Left colon (tissue), 2 donors: ENCODE measurements around the gene SLC35E2B. TPM values are rescaled to one million over a fixed set of nuclear protein-coding genes. Genes with fewer than 3 reads are reported as not detected.
"Not testable (repeated sequence)": the region's sequence is repeated elsewhere in the genome, so short reads cannot be mapped to it uniquely, and the experiment has no call there.

ENCODE experiments used
- ATAC-seq: fragments of 200-7000 bp; cut with Tn5 transposase; one replicate; pipeline ENCODE4 v1.9.1; 2020; ENCODE audit warnings: mild to moderate bottlenecking, moderate library complexity
- DNase-seq, 2 donors: peaks; one replicate each; pipeline ENCODE4 v3.0.0-alpha.2; 2020
- intact Hi-C, 2 donors: fragments of 100-400 bp; cut with DNase I in 1 of 2; cut with micrococcal nuclease in 1 of 2; formaldehyde crosslinking; loops; one replicate each; pipeline versions ENCODE4 v1.11.2 to v1.14.0; 2022; cut with DNase I, micrococcal nuclease
- total RNA-seq, 2 donors: library from RNA; stranded (reverse); fragmentation: NEBNext Ultra II Directional; extraction: Animal tissue kit (Norgen Biotek cat#: 25700); gene quantifications; one replicate each; pipeline ENCODE4 v1.2.1, GENCODE V29; 2021
- donor health status: DM: no; HTN: no; CAD: no.
- donor health status: DM: yes; HTN: yes; CAD: no.

SLC35E2B gene
- total RNA-seq, 2 donors from 2014 or later, result 39.0 to 57.0 TPM

DNA sequence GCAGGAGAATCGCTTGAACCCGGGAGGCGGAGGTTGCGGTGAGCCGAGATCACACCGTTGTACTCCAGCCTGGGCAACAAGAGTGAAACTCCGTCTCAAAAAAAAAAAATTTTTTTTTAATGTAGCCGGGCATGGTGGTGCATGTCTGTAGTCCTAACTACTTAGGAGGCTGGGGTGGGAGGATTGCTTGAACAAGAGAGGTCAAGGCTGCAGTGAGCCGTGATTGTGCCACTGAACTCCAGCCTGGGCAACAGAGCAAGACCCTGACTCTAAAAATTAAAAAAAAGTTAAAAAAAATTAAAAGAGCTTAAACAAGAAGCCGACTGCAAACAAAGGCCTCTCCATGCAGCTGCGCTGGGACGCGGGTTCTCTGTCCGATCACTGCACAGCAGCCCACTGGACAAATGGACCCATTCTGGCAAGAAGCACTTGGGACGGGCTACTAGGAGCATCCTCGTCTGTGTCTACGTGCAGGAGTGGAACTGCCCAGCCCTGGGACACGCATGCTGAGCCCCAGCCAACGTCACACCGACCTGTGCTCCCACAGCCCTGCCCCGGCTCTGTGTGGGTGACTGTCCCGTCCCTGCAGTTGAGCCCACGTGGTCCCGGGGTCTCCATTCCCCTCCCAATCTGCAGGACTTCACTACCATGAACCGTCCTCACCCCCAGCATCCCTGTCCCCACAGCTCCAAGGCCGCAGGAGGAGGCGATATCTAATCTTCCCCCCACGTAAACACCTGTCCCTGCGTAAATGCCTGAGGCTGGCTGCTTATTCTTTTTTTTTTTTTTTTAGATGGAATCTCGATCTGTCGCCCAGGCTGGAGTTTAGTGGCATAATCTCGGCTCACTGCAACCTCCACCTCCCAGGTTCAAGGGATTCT lies 12.3 kb downstream of the SLC35E2B start:
- DNase-seq (peak in 1 of 2 donors; percentile 24), ATAC-seq (no peak)
- intact Hi-C loops, result no loop called here

DNA sequence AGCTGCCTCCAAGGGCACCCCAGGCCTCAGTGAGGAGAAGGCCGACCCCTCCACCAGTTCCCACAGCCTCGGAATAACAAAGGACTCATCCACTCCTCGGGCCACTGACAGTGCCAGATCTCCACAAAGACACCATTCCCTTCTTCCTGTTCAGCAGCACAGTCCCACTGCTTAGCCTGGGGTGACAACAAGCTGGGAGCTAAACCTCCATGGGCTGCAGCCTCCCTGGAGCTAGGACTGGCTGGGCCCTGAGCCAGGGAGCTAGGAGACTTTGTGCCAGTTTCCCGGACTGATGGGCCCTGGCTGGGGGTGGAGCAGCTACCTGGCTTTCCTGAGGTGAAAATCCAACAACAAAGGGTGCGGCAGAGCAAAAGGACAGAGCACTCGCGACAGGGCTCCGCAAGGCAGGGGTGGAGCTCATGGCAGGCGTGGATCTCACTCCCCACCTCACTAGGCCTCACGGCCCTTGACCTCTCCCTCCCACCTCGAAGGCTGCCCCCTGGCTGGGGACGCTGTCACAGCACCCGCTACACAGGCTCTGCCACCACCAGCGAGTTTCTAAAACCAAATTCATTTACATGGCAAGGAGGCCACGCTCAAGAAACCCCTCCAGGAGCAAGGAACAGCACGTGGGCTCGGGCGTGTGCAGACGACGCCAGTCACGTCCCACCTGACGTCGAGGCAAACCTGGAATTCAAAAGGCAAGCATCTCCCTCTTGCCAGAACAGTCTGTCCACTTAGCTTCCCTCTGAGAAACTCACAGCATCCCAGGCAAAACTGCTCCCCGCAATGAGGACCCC lies 13.8 kb downstream of the SLC35E2B start:
- DNase-seq (peak; percentile 87 to 91), ATAC-seq (peak; percentile 92)
- intact Hi-C loops, result no loop called here

DNA sequence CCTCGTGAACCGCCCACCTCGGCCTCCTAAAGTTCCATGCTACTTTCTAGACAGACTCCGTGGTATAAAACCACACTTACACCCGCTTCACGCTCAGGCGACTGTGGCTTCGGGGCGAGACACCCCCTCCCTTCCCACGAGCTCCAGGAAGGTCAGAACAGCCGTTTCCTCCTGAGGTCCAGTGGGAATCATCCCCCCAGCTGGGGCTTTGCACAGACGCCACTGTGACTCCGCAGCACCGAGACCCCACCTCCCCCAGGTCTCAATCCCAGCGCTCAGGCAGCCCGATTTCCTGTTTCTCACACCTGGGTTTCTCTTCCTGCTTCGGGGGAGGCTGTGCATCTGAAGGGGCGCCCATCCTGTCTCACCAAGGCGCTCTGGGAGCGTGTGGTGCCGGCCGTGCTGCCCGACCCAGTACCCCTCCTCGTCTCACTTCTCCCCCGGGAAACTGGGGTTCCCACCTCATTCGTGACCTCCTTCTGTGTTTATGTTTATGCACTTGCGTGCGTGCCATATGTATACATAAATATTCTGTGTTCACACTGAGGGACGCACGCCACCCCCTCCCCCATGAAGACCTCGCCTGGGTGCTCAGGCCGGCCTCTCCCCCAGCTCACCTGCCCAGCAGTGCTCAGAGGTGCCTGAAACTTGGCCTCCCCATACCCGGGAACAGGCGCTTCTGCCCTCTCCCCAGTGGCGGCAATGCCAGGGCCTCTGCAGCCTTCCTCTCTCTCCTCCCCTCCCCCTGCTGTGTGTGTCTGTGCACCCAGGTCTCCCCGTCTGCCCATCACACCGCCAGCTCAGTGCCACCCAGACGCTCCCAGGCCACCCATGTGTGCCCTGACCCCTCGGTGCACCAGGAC lies 14.6 kb downstream of the SLC35E2B start:
- ATAC-seq (peak; percentile 46), DNase-seq (peak; percentile 38 to 41)
- intact Hi-C loops, result no loop called here

DNA sequence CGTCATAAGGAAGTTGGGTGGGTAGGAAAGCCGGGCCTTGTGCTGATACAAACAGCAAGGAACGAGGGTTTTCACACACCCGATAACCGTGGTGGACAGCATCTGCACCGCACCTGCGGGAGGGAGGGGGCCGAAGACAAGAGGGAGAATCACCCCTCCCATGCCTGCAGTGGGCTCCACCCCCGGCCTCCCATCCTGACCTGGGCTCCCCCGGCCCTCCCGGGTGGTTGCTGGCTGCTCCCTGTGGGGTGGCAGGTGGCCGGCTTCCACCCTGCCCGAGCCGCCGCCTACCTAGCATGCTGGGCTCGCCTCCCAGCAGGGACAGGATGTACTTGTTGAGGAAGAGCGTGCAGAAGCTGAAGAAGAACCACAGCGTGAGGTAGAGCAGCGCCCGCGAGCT lies 16.5 kb downstream of the SLC35E2B start:
- ATAC-seq, intact Hi-C loops: not testable (repeated sequence)
- DNase-seq, result peak in 1 of 2 donors; percentile 1

DNA sequence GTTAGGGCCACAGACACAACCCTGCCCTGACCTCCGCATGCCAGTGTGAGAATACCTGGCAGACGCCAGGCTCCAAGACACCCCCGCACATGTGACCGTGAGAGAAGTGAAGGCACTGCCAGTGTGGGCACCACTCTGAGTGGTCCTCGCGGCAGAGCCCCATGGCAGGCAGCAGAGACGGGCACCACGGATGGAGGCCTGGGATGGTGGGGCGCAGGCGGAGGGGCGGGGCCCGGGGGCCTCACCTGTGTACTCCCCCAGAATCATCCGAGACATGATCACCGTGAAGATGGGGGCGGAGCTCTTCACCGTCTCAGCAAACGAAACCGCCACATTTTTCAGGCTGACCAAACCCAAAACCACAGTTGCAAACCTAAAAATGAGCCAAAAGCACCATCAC lies 17.4 kb downstream of the SLC35E2B start:
- DNase-seq, ATAC-seq, intact Hi-C loops: not testable (repeated sequence)

DNA sequence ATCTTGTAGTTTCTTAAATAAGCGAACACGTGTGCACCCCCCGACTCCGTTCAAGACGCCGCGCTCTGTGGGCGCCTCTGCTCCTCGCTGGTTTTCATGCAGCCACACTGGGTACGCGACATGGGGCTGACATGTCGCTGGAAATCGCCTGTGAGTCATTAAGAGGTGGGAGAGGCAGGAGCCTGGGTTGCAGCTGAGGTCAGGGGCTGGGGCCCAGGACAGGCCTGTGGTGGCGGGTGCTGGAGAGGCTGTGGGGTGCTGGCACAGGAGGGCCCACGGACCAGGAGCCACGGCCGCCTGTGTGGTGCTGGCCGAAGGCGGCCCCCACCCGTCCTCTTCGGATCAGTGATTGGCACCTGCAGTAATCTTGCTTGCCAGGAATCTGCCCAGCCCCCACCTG lies 17.8 kb downstream of the SLC35E2B start:
- ATAC-seq, intact Hi-C loops, DNase-seq: not testable (repeated sequence)

DNA sequence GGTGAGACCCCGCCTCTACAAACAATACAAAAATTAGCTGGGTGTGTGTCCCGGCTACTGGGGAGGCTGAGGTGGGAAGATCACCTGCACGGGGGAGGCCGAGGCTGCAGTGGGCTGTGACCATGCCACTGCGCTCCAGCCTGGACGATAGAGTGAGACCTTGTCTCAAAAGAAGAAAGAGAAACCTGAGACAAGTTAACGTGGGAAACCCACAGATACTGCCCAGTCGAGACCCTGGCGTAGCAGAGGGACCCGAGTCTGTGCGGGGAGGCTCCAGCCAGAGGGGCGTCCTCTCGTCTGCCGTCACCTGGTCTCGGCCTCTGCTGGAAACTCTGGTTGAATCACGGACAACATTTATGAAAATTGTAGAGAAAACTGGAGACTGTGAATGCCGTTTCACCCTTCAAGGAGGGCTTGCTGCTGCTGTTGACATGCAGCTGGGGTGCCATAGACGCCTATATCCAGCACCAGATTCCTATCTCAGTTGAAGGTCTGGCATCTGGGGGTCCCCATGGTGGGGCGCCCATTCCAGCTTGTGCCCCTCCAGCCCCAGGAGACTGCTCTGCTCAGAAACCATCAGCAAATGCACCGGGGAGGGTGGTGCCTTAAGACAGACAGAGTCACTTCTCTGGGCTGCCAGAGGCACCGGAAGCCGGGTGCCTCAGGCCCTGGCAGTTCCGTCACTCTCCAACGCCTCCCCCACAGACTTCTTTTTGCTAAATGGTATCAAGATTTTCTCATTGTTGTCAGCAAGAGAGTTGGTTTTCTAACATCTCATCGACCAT lies 20.2 kb downstream of the SLC35E2B start:
- DNase-seq, result peak in 1 of 2 donors; percentile 11

DNA sequence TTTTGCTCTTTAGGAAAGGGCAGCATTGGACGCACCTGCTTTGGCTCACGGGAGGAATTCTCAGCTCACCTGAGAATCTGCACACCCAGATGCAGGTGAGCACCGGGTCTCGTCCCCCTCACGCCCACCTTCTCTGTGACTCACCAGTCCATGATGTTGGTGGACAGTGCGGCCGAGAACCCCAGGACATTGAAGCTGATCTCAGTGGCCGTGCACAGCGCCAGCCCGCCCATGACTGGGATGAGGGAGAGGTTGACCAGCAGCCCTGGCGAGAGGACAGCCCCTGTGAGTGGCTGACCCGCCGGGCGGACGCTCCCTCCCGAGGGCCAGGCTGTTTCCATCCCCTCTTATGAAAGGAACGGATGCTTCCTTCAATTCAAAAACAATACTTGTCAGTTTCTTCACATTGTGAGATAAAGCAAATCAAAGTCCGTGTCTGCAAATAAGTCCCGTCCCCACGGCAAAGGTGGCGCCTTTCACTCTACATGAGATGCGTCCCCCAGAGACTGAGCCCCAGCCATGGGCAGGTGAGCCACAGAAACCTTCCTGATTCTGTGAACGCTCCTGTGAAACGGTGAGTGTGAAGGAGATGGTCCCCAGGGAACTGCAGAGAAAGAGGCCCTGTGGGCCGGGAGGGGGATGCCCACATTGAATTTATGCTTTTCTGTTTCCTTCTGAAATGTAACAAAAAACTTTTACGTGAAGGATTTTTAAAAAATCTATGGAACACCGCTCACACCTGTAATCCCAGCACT lies 21.1 kb downstream of the SLC35E2B start:
- intact Hi-C loops, result no loop called here
- ATAC-seq (no peak), DNase-seq (peak in 1 of 2 donors; percentile 19)

More for the DNA sequence above, 20.2 kb downstream of the SLC35E2B start:
- intact Hi-C loops, result no loop called here
- ATAC-seq, result no peak

DNA sequence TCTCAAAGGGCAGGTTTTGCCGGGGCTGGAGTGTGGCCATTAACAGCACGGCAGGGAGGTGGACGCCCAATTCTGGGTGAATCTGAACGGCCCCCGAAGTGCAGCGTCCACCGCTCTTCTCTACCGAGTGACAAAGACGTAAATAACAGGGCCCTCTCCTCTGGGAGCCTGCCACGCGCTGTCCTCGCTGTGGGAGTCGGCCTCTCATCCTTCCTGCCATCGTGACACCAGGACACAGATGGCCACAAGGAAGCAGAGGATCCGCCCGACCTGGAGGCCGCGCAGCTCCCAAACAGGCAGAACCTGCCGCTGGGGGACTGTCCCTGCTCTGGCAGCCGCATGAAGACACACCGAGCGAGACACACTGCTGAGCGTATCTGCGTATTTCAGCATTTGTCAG lies 21.7 kb downstream of the SLC35E2B start:
- intact Hi-C loops, result no loop called here
- DNase-seq, result peak in 1 of 2 donors; percentile 19
- no peak for ATAC-seq

DNA sequence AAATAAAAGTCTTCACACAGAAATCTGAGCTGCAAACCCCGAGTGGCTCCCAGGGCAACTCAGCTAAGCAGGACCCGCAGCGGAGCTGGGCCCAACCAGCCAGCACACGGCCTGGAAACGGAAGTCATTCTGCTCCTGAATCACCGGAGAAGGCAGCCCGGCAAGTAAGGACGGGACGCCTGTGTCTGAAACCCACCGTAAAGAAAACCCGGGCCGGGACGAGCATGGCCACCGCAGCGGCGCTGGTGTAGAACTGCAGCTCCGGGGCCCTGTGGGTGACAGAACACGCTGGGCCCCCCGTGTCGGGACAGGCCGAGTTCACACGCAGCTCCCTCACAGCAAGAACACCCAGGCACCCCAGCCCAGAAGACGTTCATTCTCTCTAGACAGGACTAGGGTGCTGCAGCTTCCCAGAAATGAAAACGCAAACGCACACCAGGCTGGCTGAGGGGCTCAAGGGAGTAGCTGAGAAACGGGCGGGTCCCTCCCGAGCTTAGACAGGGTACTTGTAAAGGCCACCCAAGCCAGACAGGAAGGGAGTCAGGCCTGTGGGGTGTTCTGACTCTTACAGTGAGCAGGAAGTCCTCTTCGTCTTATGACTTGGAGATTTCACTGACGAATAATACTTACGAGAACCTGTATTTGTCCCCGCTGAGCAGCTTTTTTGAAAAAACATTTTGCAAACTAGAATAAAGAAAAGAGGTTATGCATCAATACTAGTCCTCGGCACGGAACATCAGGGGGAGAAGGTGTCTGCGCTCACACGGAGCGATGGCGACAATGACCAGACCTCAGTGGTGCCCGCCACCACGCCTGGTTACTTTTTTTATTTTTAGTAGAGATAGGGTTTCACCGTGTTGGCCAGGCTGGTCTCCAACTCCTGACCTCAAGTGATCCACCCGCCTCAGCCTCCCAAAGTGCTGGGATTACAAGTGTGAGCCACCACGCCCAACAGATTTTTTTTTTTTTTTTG lies 22.8 kb downstream of the SLC35E2B start:
- DNase-seq (peak in 1 of 2 donors; percentile 19), ATAC-seq (no peak)
- intact Hi-C loops, result loop anchor here in 1 of 2 donors (5.0 kb wide), 1 partner anchor 58 kb away; no protein-coding TSS in a partner anchor

DNA sequence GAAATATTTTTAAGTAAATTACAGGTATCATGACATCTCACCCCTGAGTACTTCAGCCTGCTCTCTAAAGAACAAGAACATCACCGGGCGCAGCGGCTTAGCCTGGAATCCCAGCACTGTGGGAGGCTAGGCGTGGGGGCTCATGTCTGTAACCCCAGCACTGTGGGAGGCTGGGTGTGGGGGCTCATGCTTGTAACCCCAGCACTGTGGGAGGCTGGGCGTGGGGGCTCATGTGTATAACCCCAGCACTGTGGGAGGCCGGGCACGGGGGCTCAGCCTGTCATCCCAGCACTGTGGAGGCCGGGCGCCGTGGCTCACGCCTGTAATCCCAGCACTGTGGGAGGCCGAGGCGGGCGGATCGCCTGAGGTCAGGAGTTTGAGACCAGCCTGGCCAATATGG lies 26.1 kb downstream of the SLC35E2B start:
- DNase-seq, result peak in 1 of 2 donors; percentile 16
- no peak for ATAC-seq
- intact Hi-C loops, result loop anchor here in 1 of 2 donors (5.0 kb wide), 1 partner anchor 61 kb away; no protein-coding TSS in a partner anchor

DNA sequence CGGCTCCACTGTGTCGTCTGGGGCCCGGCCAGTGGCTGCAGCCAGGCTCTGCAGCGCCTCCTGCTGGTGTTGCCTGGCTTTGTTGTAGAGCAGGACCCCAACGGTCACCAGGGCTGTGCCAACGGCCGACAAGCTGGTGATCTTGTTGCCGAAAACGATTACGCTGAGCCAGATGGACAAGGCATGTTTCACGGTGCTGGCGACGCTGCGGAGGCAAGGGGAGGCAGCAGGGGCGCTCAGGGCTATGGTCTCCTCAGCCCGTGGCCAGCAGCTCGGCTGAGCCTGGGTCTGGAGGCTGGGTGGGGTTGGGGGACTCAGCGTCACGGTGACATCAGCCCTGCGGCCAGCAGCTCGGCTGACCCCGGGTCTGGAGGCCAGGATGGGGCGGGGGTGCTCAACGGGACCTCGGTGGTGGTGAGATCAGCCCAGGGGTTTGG lies 26.8 kb downstream of the SLC35E2B start:
- peak in 1 of 2 donors; percentile 22 for DNase-seq

DNA sequence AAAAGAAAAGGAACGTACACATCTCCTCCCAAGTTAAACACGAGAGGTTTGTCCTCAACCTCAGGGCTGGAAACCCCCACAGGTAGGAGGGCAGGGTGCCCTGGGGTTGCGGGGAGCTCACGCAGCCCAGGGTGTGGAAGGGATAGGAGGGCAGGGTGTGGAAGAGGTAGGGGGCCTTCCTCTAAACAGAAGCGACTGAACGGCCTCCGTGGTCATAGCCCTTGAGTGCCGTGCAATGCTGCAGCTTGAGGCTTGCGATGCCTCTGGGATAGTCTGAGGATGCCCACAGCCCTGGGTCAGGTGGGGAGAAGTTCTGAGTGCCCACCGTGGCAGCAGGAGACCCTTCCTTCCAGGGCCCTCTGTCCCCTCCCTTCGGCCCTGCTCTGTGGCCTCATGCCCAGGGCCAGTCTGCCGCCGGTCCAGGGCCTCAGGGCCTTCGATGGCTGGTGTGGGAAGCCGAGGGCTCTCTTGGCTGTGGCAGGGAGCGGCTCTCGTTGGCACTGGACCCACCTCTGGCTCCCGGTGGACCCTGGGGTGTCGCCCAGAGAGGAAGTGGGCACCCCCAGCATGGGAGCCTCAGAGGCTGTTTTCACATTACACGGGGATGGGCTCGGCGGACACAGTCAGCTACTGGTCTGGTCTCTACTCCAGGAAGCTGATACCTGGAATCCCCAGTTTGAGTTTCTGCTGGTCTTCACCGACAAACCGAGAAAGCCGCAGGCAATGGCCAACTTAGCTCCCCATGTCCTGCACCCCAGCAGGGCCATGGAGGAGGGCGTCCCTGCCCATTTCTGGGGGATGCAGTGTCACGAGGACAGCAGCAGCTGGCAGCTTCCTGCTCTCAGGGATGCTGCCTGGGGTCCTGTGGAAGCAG lies 27.4 kb downstream of the SLC35E2B start:
- DNase-seq (peak in 1 of 2 donors; percentile 22), ATAC-seq (peak; percentile 3)
- intact Hi-C loops, result loop anchor here in 1 of 2 donors (5.0 kb wide), 1 partner anchor 62 kb away; no protein-coding TSS in a partner anchor

More for the DNA sequence above, 26.8 kb downstream of the SLC35E2B start:
- no peak for ATAC-seq
- intact Hi-C loops, result loop anchor here in 1 of 2 donors (5.0 kb wide), 1 partner anchor 61 kb away; no protein-coding TSS in a partner anchor

DNA sequence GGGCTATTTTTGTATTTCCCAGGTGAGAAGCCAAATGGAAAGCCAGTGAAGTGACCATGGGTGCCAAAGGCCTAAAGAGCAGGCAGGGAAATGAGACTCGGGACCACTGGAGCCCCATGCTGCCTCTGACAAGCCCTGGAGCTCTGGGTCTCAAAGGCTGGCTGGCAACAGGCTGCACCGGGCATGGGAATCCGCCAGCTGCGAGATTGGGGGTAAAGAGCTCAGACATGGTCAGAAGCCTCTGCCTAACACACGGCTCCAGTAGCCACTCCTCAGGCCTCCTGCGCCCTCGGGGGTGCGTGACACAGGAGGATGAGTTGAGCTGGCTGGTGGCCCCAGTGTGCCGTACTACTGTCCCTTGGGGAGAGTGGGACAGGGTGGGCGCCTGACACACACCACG lies 28.3 kb downstream of the SLC35E2B start:
- DNase-seq, intact Hi-C loops, ATAC-seq: not testable (repeated sequence)
